Activated CD4-positive, CD25-positive, alpha-beta regulatory T cell treated with anti-CD3 and anti-CD28 coated beads, Interleukin-2, amount 50 U/mL, for 16 hours (primary cell): Measurements from ENCODE around the gene PRMT5.
A peak's percentile ranks its signal among the peaks of the same experiment; 100 is the strongest.
"Not testable (repeated sequence)": the region's sequence is repeated elsewhere in the genome, so short reads cannot be mapped to it uniquely, and the experiment has no call there.

Experiments used
- DNase-seq: peaks from one replicate; pipeline ENCODE4 v3.0.0-alpha.2; 2020; ENCODE audit warnings: low read depth, low spot score

The PRMT5 gene

GRCh38 chr14:22932146-22932545 is 3.0 kb upstream of the PRMT5 start:
- DNase-seq = no peak

- no peak for DNase-seq
Observed at GRCh38 chr14:22929961-22930364, 787 bp upstream of the PRMT5 start.

GRCh38 chr14:22928237-22929103 is 706 bp downstream of the PRMT5 start:
- no peak for DNase-seq

- no peak for DNase-seq
Observed at GRCh38 chr14:22926316-22926715, 2.9 kb downstream of the PRMT5 start.

- no peak for DNase-seq
Observed at GRCh38 chr14:22925513-22925912, 3.7 kb downstream of the PRMT5 start.

GRCh38 chr14:22923746-22924145 is 5.4 kb downstream of the PRMT5 start:
- no peak for DNase-seq

GRCh38 chr14:22922294-22922693 is 6.9 kb downstream of the PRMT5 start:
- DNase-seq = no peak

- no peak for DNase-seq
Observed at GRCh38 chr14:22920697-22921096, 8.5 kb downstream of the PRMT5 start.

- no peak for DNase-seq
Observed at GRCh38 chr14:22919601-22919921, 9.6 kb downstream of the PRMT5 start.

- peak; percentile 100 for DNase-seq
Observed at GRCh38 chr14:22918804-22919600, 10.2 kb downstream of the PRMT5 start, which contains the start of gene RBM23. Gene RBM23, minus strand, starts transcription at chr14:22919149.

- no peak for DNase-seq
Observed at GRCh38 chr14:22915886-22916521, 13.2 kb downstream of the PRMT5 start.

- DNase-seq = not testable (repeated sequence)
Observed at GRCh38 chr14:22914836-22915235, 14.3 kb downstream of the PRMT5 start.

GRCh38 chr14:22910916-22911315 is 18.3 kb downstream of the PRMT5 start:
- no peak for DNase-seq

- DNase-seq = no peak
Observed at GRCh38 chr14:22908601-22909000, 20.6 kb downstream of the PRMT5 start.

GRCh38 chr14:22907429-22907828 is 21.7 kb downstream of the PRMT5 start:
- no peak for DNase-seq

- DNase-seq = no peak
Observed at GRCh38 chr14:22906073-22906472, 23.1 kb downstream of the PRMT5 start.

GRCh38 chr14:22905627-22906026 is 23.5 kb downstream of the PRMT5 start:
- DNase-seq = no peak

GRCh38 chr14:22903742-22904087 is 25.5 kb downstream of the PRMT5 start:
- DNase-seq = no peak

GRCh38 chr14:22901799-22902198 is 27.4 kb downstream of the PRMT5 start:
- DNase-seq = no peak

GRCh38 chr14:22900081-22900799 is 28.9 kb downstream of the PRMT5 start:
- no peak for DNase-seq

- no peak for DNase-seq
Observed at GRCh38 chr14:22898302-22899090, 30.7 kb downstream of the PRMT5 start.
